ENCODE measurements around the gene RNF111.
"Not testable (repeated sequence)": the region's sequence is repeated elsewhere in the genome, so short reads cannot be mapped to it uniquely, and the experiment has no call there.

Gene RNF111

GRCh38 chr15:59133929-59134427 is 146.5 kb downstream of the RNF111 start:
- DNase-seq (ENCODE audit: low read depth), result no peak

DNA sequence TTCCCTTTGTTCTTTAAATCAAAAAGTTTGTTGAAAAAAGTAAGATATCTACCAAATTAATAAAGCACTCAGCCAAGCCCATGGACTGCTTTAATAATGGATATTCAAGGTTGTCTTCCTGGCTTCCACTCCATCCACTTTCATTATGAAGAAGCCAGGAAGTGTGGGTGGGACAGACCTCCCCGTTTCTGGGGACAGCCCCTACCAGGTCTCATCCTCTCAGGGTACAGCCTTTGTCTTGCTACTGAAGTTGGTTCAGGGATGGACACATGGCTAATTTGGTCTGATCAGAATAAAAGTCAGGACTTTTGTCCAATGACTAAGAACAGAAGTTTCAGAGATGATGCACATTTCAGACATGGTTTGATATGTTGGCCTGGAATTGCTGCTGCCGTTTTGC is 150.1 kb downstream of the RNF111 start:
- no peak for DNase-seq (ENCODE audit: low read depth)

- peak; percentile 45 for DNase-seq (ENCODE audit: low read depth)
Measured at GRCh38 chr15:59138243-59138642, 150.8 kb downstream of the RNF111 start.

DNA sequence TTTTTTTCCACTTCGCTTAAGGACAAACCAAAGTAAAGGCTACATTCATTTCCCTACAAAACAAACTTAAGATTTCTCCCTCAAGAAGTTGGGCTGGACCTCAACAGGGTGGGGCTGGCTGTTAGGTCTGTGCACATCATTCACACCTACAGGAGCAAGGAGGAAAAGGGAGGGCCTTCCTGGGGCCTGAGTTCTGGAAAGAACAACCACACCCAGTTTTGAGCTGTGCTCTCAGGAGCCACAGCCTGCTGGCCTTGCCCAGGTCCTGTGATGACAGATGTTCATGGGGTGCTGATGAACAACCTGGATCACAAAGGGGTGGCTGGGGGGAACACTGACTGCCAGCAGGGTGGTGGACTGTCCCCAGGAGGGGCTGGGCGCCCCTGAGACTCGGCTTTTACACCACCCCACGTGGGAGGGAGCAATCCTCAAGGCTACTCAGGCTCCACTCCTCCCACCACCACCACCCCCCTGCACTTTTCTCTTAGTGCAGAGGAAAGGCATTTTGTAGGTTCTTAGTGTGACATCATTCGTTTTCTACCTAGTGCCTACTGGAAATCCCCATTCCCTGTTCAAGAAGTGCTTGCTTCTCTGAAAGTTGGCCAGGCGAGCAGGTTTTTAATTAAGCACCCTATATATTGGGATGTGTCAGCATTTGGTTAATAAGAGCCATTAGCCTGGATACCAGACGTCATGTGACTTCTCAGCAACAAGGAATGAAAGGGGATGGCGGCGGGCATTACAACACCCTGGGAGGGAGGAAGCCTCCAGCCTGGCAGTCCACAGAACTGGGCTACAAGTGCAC is 153.2 kb downstream of the RNF111 start:
- peak; percentile 63 for DNase-seq (ENCODE audit: low read depth)

- DNase-seq (ENCODE audit: low read depth), result no peak
Measured at GRCh38 chr15:59143281-59143680, 155.8 kb downstream of the RNF111 start.

- not testable (repeated sequence) for DNase-seq (ENCODE audit: low read depth)
Measured at GRCh38 chr15:59144594-59144993, 157.1 kb downstream of the RNF111 start.

Data from amniotic epithelial cell (primary cell).